ENCODE data around the gene TRIM15. TPM values are rescaled to one million over a fixed set of nuclear protein-coding genes. Genes with fewer than 3 reads are reported as not detected.
"Not testable (repeated sequence)": the region's sequence is repeated elsewhere in the genome, so short reads cannot be mapped to it uniquely, and the experiment has no call there.

Gene TRIM15
- total RNA-seq, 6 experiments from 2014 or later, result 1.7 to 17.7 (median 5.7) TPM

DNA sequence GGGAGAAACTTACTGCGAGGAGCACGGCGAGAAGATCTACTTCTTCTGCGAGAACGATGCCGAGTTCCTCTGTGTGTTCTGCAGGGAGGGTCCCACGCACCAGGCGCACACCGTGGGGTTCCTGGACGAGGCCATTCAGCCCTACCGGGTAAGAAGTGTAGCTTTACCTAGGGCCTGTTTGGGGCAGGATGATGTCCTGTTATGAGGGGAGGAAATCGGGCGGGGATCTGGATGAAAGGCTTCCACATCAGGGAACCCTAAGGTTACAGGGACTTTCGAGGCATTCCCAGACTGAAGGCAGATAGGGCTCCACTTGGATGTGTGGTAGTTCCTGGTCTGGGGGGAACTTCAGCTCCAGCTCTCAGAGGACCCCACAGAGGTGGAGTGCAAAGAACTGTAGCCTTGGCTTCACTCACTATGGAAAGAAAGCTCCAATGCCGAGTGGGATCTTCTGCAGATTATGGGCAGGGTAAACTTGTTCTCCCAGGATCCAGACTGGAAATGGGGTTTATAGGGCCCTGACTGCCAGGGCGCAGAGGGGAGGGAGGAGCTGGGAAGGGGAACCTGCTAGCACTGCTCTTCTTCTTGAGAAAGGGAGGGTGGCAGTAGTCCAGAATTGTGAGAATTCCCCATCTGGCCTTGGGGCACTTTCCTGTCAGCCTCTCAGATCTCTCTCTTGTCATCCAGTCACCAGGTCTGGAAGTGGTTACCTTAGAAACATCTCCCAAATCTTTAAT lies 740 bp downstream of the TRIM15 start:
- no peak for DNase-seq
- 39% methylated on average over 2 of the region's 16 CpGs for WGBS (ENCODE audit: insufficient coverage, low coverage, low lambda C conversion rate, missing lambda C conversion rate)
- peak overlapping the region; percentile 29 to 54 (median 40) for H3K4me3 ChIP-seq

DNA sequence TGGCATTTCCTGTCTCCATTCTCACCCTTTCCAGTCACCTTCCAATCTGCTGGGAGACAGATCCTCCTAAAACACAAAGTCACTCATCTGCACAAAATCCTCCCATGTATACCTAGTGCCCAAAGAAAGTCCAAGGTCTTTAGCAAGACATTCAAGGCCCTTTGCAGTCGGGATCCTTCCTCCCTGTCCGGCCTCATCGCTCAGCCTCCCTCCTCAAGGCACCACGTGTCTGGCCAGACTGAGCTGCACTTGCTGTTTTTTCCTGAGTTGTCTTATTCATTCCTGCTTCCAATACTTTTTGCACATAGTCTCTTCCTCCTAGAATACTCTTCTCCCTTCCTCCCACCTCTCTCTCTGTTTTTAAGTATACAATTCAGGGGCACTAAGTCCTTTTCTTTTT lies 1.4 kb downstream of the TRIM15 start:
- Histone ChIP-seq H3K4me3 (peak overlapping the region in 1 of 3 donors; percentile 40), H3K9me3 (no peaks in the 10 kb centered on the region), H3K27me3 (no peaks in the 10 kb centered on the region), H3K4me1 (no peaks in the 10 kb centered on the region), H3K36me3 (no peaks in the 10 kb centered on the region), H3K27ac (no peak overlapping the region)
- DNase-seq (no peak), ATAC-seq (no peak)
- intact Hi-C loops (cut with DNase I), result loop anchor here in 1 of 2 donors (10.0 kb wide), 1 partner anchor 60 kb away; no protein-coding TSS in a partner anchor
- TF ChIP-seq, protein P1, sequence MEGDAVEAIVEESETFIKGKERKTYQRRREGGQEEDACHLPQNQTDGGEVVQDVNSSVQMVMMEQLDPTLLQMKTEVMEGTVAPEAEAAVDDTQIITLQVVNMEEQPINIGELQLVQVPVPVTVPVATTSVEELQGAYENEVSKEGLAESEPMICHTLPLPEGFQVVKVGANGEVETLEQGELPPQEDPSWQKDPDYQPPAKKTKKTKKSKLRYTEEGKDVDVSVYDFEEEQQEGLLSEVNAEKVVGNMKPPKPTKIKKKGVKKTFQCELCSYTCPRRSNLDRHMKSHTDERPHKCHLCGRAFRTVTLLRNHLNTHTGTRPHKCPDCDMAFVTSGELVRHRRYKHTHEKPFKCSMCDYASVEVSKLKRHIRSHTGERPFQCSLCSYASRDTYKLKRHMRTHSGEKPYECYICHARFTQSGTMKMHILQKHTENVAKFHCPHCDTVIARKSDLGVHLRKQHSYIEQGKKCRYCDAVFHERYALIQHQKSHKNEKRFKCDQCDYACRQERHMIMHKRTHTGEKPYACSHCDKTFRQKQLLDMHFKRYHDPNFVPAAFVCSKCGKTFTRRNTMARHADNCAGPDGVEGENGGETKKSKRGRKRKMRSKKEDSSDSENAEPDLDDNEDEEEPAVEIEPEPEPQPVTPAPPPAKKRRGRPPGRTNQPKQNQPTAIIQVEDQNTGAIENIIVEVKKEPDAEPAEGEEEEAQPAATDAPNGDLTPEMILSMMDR (IDR thresholded peaks at IDR 0.05), result no peak
- TF ChIP-seq POLR2A (IDR thresholded peaks at IDR 0.05), result no peak
- WGBS (ENCODE audit: insufficient coverage, low coverage, low lambda C conversion rate, missing lambda C conversion rate), result 76% methylated on average over 4 of the region's 4 CpGs

More for the DNA sequence above, 740 bp downstream of the TRIM15 start:
- intact Hi-C loops (cut with DNase I), result loop anchor here in 1 of 2 donors (10.0 kb wide), 1 partner anchor 59 kb away; no protein-coding TSS in a partner anchor
- TF ChIP-seq POLR2A (IDR thresholded peaks at IDR 0.05), result no peak
- TF ChIP-seq, protein P1 (IDR thresholded peaks at IDR 0.05), result no peak
- Histone ChIP-seq H3K4me1 (no peaks in the 10 kb centered on the region), H3K9me3 (no peaks in the 10 kb centered on the region), H3K27me3 (no peaks in the 10 kb centered on the region), H3K27ac (peak overlapping the region; percentile 53 to 90 (median 72)), H3K36me3 (no peaks in the 10 kb centered on the region)
- ATAC-seq, result peak in 2 of 4 donors; percentile 2 to 3

DNA sequence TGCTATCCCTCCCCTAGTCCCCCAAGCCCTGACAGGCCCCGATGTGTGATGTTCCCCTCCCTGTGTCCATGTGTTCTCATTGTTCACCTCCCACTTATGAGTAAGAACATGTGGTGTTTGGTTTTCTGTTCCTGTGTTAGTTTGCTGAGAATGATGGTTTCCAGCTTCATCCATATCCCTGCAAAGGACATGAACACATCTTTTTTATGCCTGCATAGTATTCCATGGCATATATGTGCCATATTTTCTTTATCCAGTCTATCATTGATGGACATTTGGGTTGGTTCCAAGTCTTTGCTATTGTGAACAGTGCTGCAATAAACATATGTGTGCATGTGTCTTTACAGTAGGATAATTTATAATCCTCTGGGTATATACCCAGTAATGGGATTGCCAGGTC lies 1.9 kb downstream of the TRIM15 start:
- not testable (repeated sequence) for H3K36me3 ChIP-seq, H3K4me1 ChIP-seq, DNase-seq, H3K27ac ChIP-seq, ATAC-seq, H3K27me3 ChIP-seq, H3K9me3 ChIP-seq
- intact Hi-C loops (cut with DNase I), result loop anchor here in 1 of 2 donors (10.0 kb wide), 1 partner anchor 60 kb away; no protein-coding TSS in a partner anchor
- WGBS (ENCODE audit: insufficient coverage, low coverage, low lambda C conversion rate, missing lambda C conversion rate), result 100% methylated on average over 1 of the region's 1 CpG
- peak overlapping the region in 1 of 3 donors; percentile 40 for H3K4me3 ChIP-seq

DNA sequence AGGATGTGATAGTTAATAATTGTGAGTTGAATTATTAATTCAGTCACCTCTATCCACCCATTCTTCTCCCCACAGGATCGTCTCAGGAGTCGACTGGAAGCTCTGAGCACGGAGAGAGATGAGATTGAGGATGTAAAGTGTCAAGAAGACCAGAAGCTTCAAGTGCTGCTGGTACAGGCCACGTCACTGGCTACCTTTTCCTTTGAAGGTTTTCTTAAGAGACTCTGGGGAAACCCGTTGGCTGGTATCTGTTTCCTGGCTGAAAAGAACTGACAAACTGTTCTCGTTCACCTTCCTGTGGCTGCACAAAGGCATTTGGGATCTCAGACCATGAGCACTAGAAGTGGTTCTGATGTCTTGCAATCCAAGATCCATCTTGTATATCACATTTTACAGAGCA lies 3.8 kb downstream of the TRIM15 start:
- no peak overlapping the region for H3K27ac ChIP-seq
- H3K4me1 ChIP-seq, result no peaks in the 10 kb centered on the region
- H3K36me3 ChIP-seq, result no peaks in the 10 kb centered on the region
- intact Hi-C loops (cut with DNase I), result loop anchor here in 1 of 2 donors (10.0 kb wide), 1 partner anchor 62 kb away; no protein-coding TSS in a partner anchor
- no peak for TF ChIP-seq POLR2A (IDR thresholded peaks at IDR 0.05)
- TF ChIP-seq, protein P1 (IDR thresholded peaks at IDR 0.05), result no peak
- WGBS (ENCODE audit: insufficient coverage, low coverage, low lambda C conversion rate, missing lambda C conversion rate), result 83% methylated on average over 1 of the region's 6 CpGs
- no peak for ATAC-seq
- no peak overlapping the region for H3K4me3 ChIP-seq
- H3K27me3 ChIP-seq, result no peaks in the 10 kb centered on the region
- no peaks in the 10 kb centered on the region for H3K9me3 ChIP-seq
- no peak for DNase-seq

DNA sequence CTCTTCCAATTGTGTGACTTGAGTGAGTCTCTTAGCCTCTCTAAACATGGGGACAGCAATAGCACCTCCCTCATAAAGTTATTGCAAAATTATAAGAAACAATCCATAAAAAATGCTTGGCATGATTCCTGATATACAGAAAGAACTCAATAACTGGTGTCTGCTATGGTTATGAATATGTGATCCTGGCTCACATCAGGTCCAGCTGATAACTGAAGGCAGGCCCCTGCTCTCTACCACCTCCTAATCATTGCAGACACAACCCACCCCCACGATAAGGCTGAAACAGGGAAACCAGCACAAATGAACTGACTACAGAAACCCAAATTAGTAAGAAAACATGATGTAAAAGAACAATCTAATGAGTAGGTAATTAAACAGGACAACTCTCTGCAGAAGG lies 5.4 kb downstream of the TRIM15 start:
- Histone ChIP-seq H3K36me3 (no peaks in the 10 kb centered on the region), H3K27me3 (no peaks in the 10 kb centered on the region), H3K27ac (no peak overlapping the region), H3K4me1 (no peaks in the 10 kb centered on the region), H3K4me3 (no peak overlapping the region), H3K9me3 (no peaks in the 10 kb centered on the region)
- ATAC-seq (no peak), DNase-seq (no peak)
- intact Hi-C loops (cut with DNase I), result loop anchor here in 1 of 2 donors (10.0 kb wide), 1 partner anchor 64 kb away; no protein-coding TSS in a partner anchor
- 36% methylated on average over 1 of the region's 1 CpG for WGBS (ENCODE audit: insufficient coverage, low coverage, low lambda C conversion rate, missing lambda C conversion rate)
- no peak for TF ChIP-seq POLR2A (IDR thresholded peaks at IDR 0.05)
- TF ChIP-seq, protein P1 (IDR thresholded peaks at IDR 0.05), result no peak
